Measurements from ENCODE around the gene TTYH1.
"Not testable (repeated sequence)": the region's sequence is repeated elsewhere in the genome, so short reads cannot be mapped to it uniquely, and the experiment has no call there.

The TTYH1 gene

DNA sequence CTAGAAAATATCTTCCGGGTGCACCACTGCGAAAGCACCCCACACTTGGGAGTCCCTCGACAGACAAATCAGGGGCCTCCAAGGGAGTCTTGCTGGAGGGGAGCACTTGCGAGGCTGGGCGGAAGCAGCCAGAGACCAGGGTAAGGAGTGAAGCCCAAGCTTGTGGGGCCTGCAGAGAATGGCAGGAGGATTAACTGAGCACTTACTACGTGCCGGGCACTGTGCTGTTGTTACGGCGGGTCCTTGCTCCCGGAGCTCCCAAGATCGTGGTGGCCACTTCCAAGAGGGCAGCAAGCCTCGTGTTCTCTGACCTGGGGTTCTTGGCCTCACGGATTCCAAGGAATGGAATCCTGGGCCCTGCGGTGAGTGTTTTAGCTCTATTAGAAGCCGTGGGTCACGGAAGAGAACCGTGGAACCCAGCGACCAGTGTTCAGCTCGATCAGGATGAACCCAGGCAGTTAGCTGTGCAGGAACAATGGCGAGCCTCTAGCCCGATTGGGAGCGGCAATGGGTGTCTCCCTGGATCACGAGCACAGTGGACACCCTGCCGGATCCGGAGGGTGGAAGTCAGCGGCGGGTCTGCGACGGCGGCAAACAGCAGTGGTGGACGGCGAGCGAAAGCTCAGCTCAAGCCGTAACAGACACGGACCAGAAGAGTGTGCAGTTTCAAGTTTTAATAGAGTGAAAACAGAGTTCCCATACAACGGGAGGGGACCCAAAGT is 9.6 kb downstream of the TTYH1 start:
- no peak for DNase-seq

DNA sequence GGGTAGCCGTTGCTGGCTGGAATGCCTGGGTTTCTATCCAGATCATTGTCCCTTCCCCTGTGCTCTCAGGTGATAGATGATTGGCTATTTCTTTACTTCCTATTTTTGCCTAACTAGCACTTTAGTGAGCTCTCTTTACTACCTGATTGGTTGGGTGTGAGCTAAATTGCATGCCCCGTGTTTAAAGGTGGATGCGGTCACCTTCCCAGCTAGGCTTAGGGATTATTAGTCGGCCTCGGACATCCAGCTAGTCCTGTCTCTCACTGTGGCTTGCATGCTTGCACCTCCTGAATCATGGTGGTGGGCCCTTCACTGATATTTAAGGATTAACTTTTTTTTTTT is 10.1 kb downstream of the TTYH1 start:
- DNase-seq, result no peak

DNA sequence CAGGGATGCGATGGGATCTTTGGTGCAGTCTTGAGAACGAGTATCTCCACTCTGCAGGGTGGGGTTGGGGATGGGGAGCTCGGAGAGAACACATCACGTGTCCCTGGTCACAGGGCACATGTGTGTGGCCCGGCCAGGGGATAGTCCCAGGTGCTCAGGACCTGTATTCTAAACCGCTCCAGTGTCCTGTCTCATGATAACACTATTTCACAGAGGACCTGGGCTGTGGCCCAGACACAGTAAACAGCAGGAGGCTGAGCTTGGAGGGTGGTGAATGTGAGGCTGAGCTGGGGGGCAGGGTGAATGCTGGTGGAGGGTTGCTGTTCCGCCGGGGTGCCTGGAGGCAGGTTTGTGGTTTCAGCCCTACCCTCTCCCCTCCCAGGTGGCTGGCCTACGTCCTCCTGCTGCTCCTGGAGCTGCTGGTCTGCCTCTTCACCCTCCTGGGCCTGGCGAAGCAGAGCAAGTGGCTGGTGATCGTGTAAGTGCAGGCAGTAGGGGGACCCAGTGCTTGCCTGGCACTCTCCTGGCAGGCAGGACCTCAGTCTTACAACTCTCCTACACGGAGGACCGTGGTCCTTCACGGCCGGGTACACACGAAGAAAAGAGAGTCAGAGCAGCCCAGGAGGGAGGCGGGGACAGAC is 11.1 kb downstream of the TTYH1 start:
- DNase-seq, result no peak

DNA sequence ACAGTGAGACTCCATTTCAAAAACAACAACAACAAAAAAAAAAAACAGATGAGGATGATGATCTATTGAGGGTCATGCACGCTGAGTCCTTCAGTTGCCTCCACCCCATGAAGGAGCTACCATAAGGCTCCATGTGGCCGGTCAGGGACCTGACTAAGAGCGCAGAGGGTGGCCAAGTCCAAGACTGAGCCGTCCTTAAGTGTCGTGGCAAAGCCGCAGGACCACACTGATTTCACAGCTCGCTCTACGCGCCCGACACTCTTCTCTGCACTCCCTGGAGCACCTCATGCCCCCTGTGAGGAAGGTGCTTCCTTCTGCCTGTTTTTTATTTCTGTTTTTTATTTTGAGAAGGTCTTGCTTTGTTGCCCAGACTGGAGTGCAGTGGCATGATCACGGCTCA is 12.3 kb downstream of the TTYH1 start:
- no peak for DNase-seq

DNA sequence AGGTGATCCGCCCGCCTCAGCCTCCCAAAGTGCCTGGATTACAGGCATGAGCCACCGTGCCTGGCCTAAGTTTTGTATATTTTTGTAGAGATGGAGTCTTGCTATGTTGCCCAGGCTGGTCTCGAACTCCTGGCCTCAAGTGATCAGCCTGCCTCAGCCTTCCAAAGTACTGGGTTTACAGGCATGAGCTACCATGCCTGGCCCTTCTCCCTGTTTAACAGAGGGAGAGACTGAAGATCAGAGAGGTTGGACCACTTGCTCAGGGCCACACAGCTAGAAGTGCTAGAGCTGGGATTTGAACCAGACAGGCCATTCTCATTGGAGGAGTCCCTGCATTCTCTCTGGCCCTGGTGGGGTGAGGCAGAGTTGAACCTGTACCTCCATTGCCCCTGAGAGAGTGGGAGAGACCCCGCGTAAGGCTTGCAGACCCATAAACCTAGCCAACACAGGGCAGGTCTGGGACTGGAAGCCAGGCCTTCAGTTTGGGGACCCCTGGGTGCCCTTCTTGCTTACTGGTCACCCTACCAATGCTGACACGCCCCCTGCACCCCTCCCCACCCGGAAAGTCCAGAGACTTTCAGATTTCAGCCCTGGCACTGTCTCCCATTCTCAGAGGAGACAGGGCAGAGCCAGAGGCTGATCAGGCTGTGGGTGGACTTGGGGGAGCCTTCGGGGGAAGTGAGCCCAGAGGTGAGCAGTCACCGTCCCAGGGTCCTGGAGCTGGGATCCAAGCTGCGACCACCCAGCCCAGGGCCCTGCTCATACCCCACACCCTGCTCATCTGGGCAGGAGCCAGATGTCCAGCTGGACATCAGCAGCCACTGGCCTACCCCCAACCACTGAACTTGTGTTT is 13.3 kb downstream of the TTYH1 start:
- DNase-seq, result no peak

DNA sequence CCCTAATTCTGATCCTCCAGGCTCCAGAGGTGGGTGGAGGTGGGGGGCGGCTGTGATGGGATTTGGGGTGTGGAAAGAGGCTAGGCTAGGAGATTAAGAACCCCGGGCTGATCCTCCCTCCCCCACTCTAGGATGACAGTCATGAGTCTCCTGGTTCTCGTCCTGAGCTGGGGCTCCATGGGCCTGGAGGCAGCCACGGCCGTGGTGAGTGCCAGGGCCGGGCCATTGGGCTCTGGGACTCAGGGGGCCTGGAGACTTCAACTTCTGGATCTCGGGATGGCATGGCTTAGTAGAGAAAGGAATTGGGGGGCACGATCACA is 13.9 kb downstream of the TTYH1 start:
- no peak for DNase-seq

DNA sequence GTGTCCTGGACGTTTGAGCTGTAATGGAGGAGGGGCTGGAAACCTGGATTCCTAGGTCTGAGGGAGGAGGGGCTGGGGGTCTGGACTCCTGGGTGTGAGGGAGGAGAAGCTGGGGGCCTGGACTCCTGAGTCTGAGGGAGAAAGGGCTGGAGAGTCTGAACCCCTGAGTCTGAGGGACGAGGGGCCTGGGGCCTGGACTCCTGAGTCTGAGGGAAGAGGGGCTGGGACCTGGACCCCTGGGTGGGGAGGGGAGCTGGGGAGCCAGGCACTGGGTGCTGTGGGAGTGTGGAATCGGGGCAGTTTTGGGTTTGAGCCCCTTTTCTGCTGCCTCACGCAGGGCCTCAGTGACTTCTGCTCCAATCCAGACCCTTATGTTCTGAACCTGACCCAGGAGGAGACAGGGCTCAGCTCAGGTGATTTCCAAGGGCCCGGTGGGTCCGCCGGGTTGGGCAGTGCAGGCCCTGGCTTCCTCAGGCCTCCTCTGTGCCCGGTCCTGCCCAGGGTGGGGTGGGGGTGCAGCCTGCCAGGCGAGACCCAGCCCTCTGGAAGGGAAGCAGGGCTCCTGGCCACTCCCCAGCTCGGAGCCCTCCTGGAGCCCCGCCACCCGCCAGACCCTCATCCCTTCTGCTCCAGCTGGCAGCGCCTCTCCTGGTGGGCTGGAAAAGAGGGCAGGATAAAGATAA is 14.4 kb downstream of the TTYH1 start:
- no peak for DNase-seq

DNA sequence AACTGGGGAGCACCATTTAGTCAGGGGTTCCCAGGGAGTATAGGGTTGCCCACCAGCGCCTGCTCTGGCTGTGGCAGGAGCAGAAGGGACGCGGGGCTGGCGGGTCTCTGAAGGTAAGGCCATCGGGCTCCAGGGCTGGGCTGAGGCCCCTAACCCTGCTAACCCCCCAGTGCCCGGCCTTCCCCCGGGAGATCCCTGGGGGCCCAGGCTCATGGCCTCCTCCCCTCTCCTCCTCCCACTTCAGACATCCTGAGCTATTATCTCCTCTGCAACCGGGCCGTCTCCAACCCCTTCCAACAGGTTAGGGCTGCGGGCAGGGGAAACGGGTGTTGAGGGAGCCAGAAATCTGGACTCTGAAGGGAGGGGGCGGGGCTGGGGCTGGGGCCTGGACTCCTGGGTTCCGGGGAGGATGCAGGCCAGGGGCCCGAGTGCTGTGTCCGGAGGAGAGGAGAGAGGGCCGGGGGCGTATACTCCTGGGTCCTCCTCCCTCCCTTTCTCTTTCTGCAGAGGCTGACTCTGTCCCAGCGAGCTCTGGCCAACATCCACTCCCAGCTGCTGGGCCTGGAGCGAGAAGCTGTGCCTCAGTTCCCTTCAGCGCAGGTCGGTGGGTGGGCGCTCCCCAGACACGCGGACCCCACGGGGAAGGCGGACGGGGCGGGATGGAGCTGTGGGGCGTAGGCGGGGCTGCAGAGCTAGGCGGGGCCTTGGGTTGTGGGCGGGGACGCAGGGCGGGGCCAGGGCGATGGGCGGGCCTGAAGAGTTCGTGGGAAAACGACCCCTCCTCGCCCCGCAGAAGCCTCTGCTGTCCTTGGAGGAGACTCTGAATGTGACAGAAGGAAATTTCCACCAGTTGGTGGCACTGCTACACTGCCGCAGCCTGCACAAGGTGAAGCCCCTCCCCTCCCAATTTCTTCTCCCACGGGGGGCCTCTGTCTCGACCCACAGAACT is 15.3 kb downstream of the TTYH1 start:
- DNase-seq, result no peak

DNA sequence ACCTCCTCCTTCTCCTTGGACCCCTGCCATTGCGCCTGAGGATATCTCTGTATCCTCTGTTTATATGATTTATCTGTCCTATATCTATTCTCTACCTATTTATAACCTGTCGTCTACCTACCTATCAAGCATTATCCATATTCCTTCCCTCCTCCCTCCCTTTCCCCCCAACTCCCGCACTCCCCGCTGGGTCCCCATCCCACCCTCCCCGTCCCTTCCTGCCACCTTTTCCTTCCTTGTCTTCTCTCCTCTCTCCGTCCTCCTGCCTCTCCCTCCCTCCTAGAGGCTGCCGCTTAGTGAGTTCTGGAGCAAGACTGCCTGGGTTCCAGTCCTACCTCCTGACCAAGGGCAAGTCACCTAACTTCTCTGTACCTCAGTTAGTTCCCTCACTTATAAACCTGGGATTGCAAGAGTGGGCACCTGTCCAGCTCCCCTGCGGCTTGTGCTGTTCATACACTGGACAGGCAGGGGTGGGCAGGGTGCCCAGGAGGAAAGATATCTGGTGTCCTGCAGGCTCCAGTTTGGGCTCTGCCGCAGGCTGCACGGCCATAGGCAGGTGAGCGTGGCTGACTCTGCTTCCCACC is 16.1 kb downstream of the TTYH1 start:
- no peak for DNase-seq

DNA sequence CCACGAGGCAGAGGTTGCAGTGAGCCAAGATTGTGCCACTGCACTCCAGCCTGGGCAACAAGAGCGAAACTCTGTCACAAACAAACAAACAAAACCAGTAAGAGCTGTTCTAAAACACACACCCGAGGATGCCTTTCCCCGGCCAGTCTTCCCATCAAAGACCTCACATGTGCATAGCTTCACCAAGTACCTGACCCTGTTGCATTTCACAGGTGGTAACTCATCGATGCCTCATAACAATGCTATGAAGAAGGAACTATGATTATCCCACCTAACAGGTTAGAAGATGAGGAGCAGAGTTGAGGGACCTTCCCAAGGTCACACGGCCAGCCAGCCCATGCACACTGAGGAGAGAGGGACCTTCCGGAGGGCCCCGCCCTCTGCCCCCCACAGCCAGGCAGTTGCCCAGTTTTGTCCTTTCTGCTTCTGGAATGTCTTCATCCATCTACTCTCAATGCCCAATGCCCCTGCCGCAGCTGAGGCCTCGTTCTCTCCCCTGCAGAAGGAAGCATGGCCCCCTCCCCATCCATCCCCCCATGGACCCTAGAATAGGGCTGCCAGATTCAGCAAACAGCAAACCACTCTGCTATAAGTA is 17.0 kb downstream of the TTYH1 start:
- no peak for DNase-seq

DNA sequence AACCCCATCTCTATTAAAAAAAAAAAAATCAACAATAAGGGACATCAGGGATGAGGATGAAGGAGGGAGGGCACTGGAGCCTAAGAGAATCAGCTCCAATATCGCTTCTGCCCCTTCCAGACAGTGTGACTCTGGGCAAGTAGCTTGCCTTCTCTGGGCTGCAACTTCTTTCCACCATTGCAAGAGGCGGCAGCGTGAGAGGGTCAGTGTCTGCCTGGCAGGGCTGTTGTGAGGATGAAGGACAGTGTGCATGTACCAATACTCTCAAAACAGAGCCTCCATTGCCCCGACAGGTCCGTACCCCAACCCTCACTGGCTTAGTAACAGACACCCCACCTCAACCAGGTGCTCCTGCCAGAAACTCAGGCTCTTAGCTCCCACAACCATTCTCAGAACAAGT is 18.4 kb downstream of the TTYH1 start:
- DNase-seq, result no peak

DNA sequence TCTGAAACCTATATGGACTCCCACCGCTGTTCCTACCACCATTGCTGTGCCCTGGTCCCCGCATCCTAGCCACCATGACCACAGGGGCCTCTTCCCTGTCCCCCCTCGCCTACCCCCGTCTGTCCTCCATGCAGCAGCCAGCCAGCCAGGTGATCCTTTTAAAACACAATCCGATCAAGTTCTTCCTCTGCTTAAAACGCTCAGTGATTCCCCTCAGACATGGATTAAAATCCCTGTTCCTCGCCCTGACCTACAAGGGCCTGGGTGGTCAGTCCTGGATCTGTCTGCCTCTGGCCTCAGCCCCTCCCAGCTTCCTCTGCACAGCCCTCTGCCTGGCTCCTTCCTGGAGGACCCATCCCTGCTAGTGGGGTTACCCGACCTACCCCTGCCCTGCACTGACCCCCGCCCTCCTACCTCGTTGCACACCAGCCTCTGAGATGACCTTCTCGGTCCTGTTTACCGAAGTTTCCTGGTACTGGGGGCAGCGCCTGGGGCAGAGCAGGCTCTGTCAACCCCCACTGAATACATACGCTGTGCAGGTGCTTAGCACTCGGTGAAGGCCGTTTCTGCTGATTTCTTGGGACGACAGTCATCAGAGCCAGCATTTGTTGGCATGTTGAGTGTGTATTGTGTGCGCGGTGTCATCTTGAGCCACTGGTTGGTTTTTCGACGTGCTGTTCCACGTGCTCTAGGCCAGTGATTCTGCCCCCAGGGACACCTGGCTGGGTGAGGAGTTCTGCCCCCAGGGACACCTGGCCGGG is 19.0 kb downstream of the TTYH1 start:
- no peak for DNase-seq

DNA sequence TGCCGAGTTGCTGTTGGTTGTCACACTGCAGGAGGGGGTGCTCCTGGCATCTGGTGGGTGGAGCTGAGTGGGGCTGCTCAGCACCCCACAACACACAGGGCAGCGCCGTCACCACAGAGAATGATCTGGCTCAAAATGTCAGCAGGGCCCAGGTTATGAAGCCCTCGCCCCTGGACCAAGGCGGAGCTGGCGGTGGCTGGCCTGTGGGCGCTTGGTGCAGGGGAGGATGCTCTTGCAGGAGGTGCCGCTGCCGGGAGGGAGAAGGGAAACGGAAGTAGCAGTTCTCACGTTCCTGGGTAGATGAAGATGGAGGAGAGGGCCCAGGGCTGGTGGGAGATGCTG is 19.6 kb downstream of the TTYH1 start:
- DNase-seq, result no peak

DNA sequence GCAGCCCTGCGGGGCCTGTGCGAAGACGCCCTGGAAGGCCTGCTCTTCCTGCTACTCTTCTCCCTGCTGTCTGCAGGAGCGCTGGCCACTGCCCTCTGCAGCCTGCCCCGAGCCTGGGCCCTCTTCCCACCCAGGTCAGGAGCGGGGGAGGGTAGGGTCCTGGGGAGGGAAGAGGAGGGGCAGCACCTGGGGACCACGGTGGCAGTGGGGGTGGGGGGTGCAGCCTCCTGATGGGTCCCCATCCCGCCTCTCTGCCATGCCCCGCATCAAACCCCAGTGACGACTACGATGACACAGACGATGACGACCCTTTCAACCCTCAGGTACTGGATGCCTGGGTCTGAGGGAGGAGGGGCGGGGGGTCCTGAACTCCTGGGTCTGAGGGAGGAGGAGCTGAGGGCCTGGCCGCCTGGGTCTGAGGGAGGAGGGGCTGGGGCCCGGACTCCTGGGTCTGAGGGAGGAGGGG is 20.3 kb downstream of the TTYH1 start:
- DNase-seq, result no peak

DNA sequence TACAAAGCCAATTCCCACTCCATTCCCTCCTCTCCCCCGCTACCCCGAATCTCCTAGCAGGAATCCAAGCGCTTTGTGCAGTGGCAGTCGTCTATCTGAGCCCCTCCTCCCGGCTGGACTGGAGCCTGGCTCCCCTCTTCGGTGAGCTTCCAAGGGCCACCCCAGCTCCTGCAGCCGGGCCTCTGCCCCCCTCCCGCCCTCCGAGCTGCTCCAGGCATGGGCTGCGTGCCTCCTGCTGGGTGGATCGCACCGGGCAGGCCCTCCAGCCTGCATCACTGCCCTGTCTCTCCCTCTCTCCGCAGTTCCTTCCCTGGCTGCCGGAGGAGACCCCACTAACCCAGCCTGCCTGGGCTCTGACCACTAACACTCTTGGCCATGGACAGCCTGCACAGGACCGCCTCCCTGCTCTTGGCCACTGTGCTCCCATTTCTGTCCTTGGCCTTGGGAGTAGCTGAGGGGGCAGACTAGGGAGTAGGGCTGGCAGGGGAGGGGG is 20.8 kb downstream of the TTYH1 start:
- DNase-seq, result no peak

DNA sequence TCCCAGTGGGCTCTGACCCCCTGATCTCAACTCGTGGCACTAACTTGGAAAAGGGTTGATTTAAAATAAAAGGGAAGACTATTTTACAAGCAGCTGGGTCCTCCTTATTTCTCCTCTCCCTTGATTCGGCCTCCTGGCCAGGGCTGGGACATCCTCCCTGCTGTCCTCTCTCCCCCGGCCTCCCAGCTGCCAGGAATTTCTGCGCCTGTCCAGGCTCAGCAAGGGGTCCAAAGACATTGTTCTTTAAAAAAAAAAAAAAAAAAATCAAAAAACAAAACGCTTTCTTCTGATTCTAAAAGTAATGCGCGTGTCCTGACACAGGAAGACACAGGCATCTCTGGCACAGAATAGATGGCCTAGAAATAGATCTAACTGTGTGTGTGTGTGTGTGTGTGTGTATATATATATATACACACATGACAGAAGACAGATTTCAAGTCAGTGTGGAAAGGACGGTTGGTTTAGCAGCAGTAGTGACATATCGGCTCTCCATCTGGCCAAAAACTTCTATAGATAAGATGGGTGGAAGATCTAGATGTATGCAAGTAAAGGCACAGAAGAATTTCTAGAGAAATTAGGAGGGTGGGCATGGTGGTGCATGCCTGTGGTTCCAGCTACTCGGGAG is 21.5 kb downstream of the TTYH1 start:
- no peak for DNase-seq

DNA sequence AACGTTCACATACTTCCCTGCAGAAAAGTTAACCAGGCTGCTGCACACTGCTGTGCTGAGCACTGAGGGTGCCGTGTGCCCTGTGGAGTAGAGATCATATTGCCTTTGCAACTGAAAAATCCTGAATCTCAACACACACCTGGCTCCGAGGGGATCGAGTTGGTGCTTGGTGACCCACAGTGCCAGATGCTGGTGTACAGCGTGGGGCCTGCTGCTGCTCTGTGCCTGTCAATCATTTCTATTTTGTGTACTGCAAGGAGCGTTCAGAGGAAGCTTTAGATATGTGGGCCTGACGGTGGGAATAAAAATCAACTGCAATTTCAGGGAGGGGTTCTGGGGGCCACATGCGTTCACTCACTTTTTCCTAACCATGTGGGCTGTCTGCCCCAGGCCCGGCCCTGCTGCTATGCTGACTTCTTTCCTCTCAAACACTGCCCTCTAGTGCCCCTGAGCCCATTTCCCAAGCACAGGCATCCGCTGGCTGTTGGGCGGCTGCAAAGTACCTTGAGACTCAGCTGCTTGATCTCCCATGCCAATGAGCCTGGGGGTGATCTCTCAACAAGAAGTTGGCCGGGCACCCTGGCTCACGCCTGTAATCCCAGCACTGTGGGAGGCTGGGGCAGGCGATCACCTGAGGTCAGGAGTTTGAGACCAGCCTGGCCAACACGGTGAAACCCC is 24.0 kb downstream of the TTYH1 start:
- DNase-seq, result peak; percentile 48

DNA sequence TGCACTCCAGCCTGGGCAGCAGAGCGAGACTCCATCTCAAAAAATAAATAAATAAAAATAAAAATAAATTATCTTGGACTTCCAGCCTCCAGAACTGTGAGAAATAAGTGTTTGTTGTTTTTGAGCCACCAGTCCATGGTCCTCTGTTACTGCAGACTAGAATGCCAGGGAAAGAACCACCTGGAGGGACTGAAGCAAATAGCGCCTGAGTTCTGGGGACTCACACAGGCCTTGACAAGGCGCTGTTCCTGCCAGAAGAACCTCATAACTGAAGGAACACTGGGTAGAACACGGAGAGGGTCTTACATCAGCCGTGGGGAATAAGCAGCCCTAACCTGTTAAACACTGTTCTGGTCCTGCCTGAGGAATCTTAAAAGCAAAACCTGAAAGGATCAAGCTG is 25.4 kb downstream of the TTYH1 start:
- no peak for DNase-seq

DNA sequence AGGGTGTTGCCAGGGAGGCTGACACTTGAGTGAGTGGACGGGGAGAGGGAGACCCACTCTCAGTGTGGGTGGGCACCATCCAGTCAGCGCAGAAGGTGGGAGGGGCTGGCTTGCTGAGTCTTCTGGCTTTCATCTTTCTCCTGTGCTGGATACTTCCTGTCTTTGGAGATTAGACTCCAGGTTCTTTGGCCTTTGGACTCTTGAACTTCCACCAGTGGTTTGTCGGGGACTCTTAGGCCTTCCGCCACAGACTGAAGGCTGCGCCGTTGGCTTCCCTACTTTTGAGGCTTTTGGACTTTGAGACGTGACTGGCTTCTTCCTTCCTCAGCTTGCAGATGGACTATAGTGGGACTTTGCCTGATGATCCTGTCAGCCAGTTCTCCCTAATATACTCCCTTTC is 29.5 kb downstream of the TTYH1 start:
- DNase-seq, result no peak

DNA sequence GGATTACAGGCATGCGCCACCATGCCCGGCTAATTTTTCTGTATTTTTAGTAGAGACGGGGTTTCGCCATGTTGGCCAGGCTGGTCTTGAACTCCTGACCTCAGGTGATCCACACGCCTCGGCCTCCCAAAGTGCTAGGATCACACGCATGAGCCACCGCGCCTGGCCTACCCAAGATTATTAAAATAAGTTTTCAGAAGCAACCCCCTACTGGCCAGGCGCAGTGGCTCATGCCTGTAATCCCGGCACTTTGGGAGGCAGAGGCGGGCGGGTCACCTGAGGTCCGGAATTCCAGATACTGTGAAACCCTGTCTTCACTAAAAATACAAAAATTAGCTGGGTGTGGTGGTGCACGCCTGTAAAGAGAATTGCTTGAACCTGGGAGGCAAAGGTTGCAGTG is 31.1 kb downstream of the TTYH1 start:
- not testable (repeated sequence) for DNase-seq

All from hematopoietic multipotent progenitor cell treated with erythropoietin and hydrocortisone succinate and interleukin-3 and kit ligand, for 8 days (in vitro differentiated cells).